Measurements from ENCODE around the gene PDLIM4.

The PDLIM4 gene

GRCh38 chr5:132313961-132314432 lies 56.5 kb downstream of the PDLIM4 start:
- no peak for TF ChIP-seq CTCF (IDR thresholded peaks at IDR 0.05; ENCODE audit: extremely low read depth, missing control alignments)
- DNase-seq (ENCODE audit: low spot score): no peak

GRCh38 chr5:132315529-132316067 lies 58.1 kb downstream of the PDLIM4 start:
- TF ChIP-seq CTCF (IDR thresholded peaks at IDR 0.05; ENCODE audit: extremely low read depth, missing control alignments): no peak
- DNase-seq (ENCODE audit: low spot score): no peak

- no peak for TF ChIP-seq CTCF (IDR thresholded peaks at IDR 0.05; ENCODE audit: extremely low read depth, missing control alignments)
- no peak for DNase-seq (ENCODE audit: low spot score)
These were observed 62.5 kb downstream of the PDLIM4 start for GRCh38 chr5:132319975-132320374.

GRCh38 chr5:132321109-132321721 lies 63.7 kb downstream of the PDLIM4 start:
- TF ChIP-seq CTCF (IDR thresholded peaks at IDR 0.05; ENCODE audit: extremely low read depth, missing control alignments): no peak

GRCh38 chr5:132322266-132322665 lies 64.8 kb downstream of the PDLIM4 start:
- no peak for TF ChIP-seq CTCF (IDR thresholded peaks at IDR 0.05; ENCODE audit: extremely low read depth, missing control alignments)
- DNase-seq (ENCODE audit: low spot score): no peak

More at GRCh38 chr5:132321109-132321721, 63.7 kb downstream of the PDLIM4 start:
- no peak for DNase-seq (ENCODE audit: low spot score)
